ENCODE data around the gene CABLES1. TPM values are rescaled to one million over a fixed set of nuclear protein-coding genes. Genes with fewer than 3 reads are reported as not detected.

The CABLES1 gene
- total and polyA plus RNA-seq, 2 of the 4 experiments (the other 2 are of a cell fraction): 4.7 to 5.7 TPM

GRCh38 chr18:23260926-23261590 is 125.8 kb downstream of the CABLES1 start:
- Histone ChIP-seq H4K91ac (ENCODE audit: insufficient read depth, low read depth, low read length) (peak overlapping the region; percentile 43; the same call in 1 of the 2 replicates), H3K79me1 (ENCODE audit: low read depth in 1 of 2, low read length in 2 of 2) (peaks cover 0 to 9% of the 10 kb centered on the region in 2 experiments; a peak in 2 of 4 replicates), H3K23ac (ENCODE audit: low read depth, low read length) (no peak overlapping the region), H3K4me2 (ENCODE audit: low read depth, low read length) (no peak overlapping the region), H3K27ac (ENCODE audit: insufficient read depth, low read length) (peak overlapping the region; percentile 83; the same call in 1 of the 2 replicates), H3K27me3 (ENCODE audit: control insufficient read depth, insufficient read depth, low read length) (no peaks in the 10 kb centered on the region), H4K8ac (ENCODE audit: low read depth in 2 of 2, low read length in 2 of 2) (peak overlapping the region in 1 of 2 experiments; percentile 42; a peak in 1 of 4 replicates), H2AK5ac (ENCODE audit: low read depth, low read length) (peak overlapping the region; percentile 42; the same call in 1 of the 2 replicates), H3K4me1 (ENCODE audit: control insufficient read depth, insufficient read depth, low read length) (peaks cover 29% of the 10 kb centered on the region), H3K9ac (ENCODE audit: low read depth, low read length) (no peak overlapping the region), H2BK15ac (ENCODE audit: low read depth, low read length) (peak overlapping the region; percentile 29; the same call in 1 of the 3 replicates), H3K14ac (replicated peaks; ENCODE audit: low read depth, low read length) (no peak overlapping the region), H3K18ac (ENCODE audit: low read depth, low read length) (no peak overlapping the region), H2AK9ac (replicated peaks; ENCODE audit: low read depth, low read length, poor library complexity) (no peak overlapping the region), H4K20me1 (ENCODE audit: insufficient read depth, low read length) (no peaks in the 10 kb centered on the region), H3K36me3 (ENCODE audit: control insufficient read depth, insufficient read depth, low read length) (peaks cover 21% of the 10 kb centered on the region), H2AFZ (replicated peaks; ENCODE audit: low read length, poor library complexity) (no peak overlapping the region), H2BK20ac (ENCODE audit: low read depth, low read length) (no peak overlapping the region; the same call in 1 of the 2 replicates), H3K4ac (ENCODE audit: low read depth, low read length) (peak overlapping the region; percentile 86), H2BK5ac (ENCODE audit: low read depth, low read length, poor library complexity, severe bottlenecking) (no peak overlapping the region), H4K5ac (ENCODE audit: low read depth, low read length) (no peak overlapping the region), H2BK120ac (ENCODE audit: low read depth, low read length) (peak overlapping the region; percentile 4; the same call in 1 of the 2 replicates), H3K4me3 (ENCODE audit: insufficient read depth, low read depth, low read length) (no peak overlapping the region), H3K9me3 (ENCODE audit: control insufficient read depth, insufficient read depth, low read length) (no peaks in the 10 kb centered on the region), H3K9me1 (ENCODE audit: insufficient read depth, low read length) (peaks cover 30% of the 10 kb centered on the region), H3K56ac (ENCODE audit: extremely low read depth, insufficient read depth, low read length) (no peak overlapping the region)
- POLR2A ChIA-PET (ENCODE audit: unreplicated experiment): interaction anchor here (0.6 kb wide), 1 partner anchor 46 kb away, joined by 5 read pairs; no protein-coding TSS in a partner anchor
- dilution Hi-C loops (cut with HindIII; ENCODE audit: low sequenced_read_pairs, unreplicated experiment): no loop called here
- no peak for ATAC-seq (ENCODE audit: low read depth)
- intact Hi-C loops (cut with micrococcal nuclease): loop anchor here (10.0 kb wide), 2 partner anchors 76 to 94 kb away; no protein-coding TSS in a partner anchor
- no TSS peak for BruUV-seq (replicated peaks)
- WGBS, 2 experiments (ENCODE audit: extremely low coverage in 2 of 2, insufficient read length in 1 of 2): 50% methylated on average over 2 of the region's 7 CpGs; no CpG with 5 or more reads in 1 of the 2 experiments
- in situ Hi-C loops (cut with MboI; ENCODE audit: low sequenced_read_pairs): no loop called here
- CTCF ChIA-PET: interaction anchor here (0.5 kb wide), 1 partner anchor 217 kb away, joined by 4 read pairs; no protein-coding TSS in a partner anchor
- no peak for DNase-seq
- no peak for TF ChIP-seq NFE2L2 (IDR thresholded peaks at IDR 0.05; ENCODE audit: low read depth, low read length)
- TF ChIP-seq MXI1 (IDR thresholded peaks at IDR 0.05; ENCODE audit: borderline replicate concordance, low read depth, low read length): no peak
- no peak for TF ChIP-seq CEBPB (IDR thresholded peaks at IDR 0.05; ENCODE audit: low read depth, low read length)
- no peak for TF ChIP-seq BHLHE40 (IDR thresholded peaks at IDR 0.05; ENCODE audit: low read depth, low read length)
- TF ChIP-seq MAZ (IDR thresholded peaks at IDR 0.05; ENCODE audit: borderline replicate concordance, low read depth, low read length): no peak
- no peak for TF ChIP-seq ELK1 (IDR thresholded peaks at IDR 0.05; ENCODE audit: borderline replicate concordance, low read depth, low read length)
- TF ChIP-seq RFX5 (IDR thresholded peaks at IDR 0.05; ENCODE audit: low read depth, low read length): no peak
- no peak for TF ChIP-seq SMC3 (IDR thresholded peaks at IDR 0.05; ENCODE audit: low read depth, low read length)
- no peak for TF ChIP-seq CTCF (conservative IDR thresholded peaks at IDR 0.05; ENCODE audit: low read depth, low read length)
- TF ChIP-seq CHD1 (IDR thresholded peaks at IDR 0.05; ENCODE audit: low read depth, low read length): no peak
- no peak for TF ChIP-seq FOS (IDR thresholded peaks at IDR 0.05; ENCODE audit: low read depth, low read length)
- TF ChIP-seq RCOR1 (IDR thresholded peaks at IDR 0.05; ENCODE audit: insufficient replicate concordance, low read length): no peak
- TF ChIP-seq MAFK (IDR thresholded peaks at IDR 0.05; ENCODE audit: low read depth, low read length): no peak
- no peak for TF ChIP-seq USF2 (IDR thresholded peaks at IDR 0.05; ENCODE audit: low read depth, low read length)
